GM18508 (cell line): ENCODE measurements around the gene TEC.
"Not testable (repeated sequence)": the region's sequence is repeated elsewhere in the genome, so short reads cannot be mapped to it uniquely, and the experiment has no call there.

ENCODE experiments used
- ATAC-seq: cut with Tn5 transposase; IDR thresholded peaks from one replicate; pipeline ENCODE4 v1.9.1; 2021; ENCODE audit warnings: moderate number of reproducible peaks; ENCODE audit not compliant: insufficient read depth, unreplicated experiment

The TEC gene

GRCh38 chr4:48203819-48204218, 65.8 kb downstream of the TEC start:
- peak; percentile 11 for ATAC-seq

- ATAC-seq = no peak
Observed at GRCh38 chr4:48197643-48198237, 71.9 kb downstream of the TEC start.

GRCh38 chr4:48196758-48197504, 72.7 kb downstream of the TEC start:
- ATAC-seq = peak; percentile 49

- no peak for ATAC-seq
Observed at GRCh38 chr4:48195853-48196252, 73.8 kb downstream of the TEC start.

DNA sequence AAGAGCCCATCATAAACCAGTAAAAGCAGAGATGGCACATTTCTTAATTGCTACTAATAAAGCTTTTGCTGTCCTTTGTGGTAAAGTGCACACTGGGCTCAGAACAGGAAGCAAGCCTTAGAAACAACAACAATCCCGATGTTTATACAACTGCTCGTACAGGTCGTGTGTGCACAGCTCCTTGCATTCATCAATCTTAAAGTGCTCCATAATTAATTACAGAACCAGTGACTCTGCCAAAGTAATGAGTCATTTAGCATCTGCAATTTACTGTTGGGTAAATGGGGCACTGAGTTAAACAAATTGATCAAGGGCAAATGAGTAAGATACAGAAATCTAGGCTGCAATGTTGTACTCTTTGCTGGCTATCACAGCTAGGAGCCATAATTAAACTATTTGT, 74.3 kb downstream of the TEC start:
- no peak for ATAC-seq

- no peak for ATAC-seq
Observed at GRCh38 chr4:48194971-48195370, 74.7 kb downstream of the TEC start.

- ATAC-seq = no peak
Observed at GRCh38 chr4:48193921-48194468, 75.6 kb downstream of the TEC start.

GRCh38 chr4:48193096-48193836, 76.4 kb downstream of the TEC start:
- ATAC-seq = no peak

GRCh38 chr4:48191758-48192157, 77.9 kb downstream of the TEC start:
- ATAC-seq = no peak

DNA sequence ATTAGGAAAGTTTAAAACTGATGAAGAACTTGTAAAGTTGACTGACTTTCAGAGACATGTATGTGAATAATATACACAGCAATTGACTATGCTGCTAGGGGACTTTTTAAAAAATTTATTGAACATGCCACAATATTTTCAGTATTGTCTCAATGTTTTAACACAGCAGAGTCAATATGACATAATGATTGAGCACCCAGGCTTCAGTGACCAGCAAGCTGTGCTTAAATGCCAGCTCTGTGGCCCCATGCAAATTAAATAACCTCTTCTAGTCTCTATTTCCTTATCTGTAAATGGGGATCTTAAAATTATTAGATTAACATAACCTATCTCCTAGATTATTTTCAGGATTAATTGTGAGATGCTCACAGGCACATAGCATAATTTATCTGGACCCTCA, 78.8 kb downstream of the TEC start:
- ATAC-seq = no peak

- ATAC-seq = no peak
Observed at GRCh38 chr4:48189731-48190130, 79.9 kb downstream of the TEC start.

DNA sequence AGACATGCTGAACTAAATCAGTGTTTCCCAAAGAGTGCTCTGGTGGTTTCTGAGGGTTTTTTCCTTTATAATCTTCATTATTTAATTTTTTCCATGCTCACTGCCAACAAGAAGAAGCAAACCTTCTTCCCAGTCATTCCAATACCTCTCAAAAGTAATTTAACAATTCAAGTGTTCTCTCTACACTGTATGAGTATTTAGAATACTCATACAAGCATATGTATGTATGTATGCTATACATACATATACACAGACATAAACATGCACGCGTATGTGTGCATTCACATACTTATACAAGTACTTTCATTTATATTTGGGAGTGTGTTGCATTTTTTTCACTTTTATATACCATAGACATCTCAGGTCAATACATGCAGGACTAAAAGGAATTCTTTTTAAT, 81.2 kb downstream of the TEC start:
- no peak for ATAC-seq

- ATAC-seq = no peak
Observed at GRCh38 chr4:48187813-48188212, 81.8 kb downstream of the TEC start.

GRCh38 chr4:48187066-48187465, 82.6 kb downstream of the TEC start:
- not testable (repeated sequence) for ATAC-seq

GRCh38 chr4:48186394-48186793, 83.2 kb downstream of the TEC start:
- not testable (repeated sequence) for ATAC-seq

GRCh38 chr4:48184882-48185281, 84.8 kb downstream of the TEC start:
- ATAC-seq = no peak

DNA sequence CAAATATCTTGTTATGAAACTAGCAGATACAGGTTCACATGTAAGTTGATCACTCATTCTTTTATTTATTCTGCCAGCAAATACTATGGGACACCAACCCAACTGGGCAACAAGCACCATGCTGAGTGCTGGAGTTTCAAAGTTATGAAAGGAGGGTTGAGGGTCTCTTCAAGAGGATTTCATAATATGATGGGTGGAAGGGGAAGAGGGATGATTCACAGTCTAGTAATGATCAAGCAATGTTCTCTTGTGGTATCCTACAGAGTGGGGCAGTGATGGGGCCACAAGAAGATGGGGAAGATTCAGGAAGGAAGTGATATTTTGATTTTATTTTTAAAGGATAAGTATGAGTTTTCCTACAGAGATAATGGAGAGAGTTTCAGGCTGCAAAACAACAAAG, 89.4 kb downstream of the TEC start:
- no peak for ATAC-seq

GRCh38 chr4:48178931-48179330, 90.7 kb downstream of the TEC start:
- no peak for ATAC-seq

GRCh38 chr4:48175806-48176205, 93.8 kb downstream of the TEC start:
- no peak for ATAC-seq

DNA sequence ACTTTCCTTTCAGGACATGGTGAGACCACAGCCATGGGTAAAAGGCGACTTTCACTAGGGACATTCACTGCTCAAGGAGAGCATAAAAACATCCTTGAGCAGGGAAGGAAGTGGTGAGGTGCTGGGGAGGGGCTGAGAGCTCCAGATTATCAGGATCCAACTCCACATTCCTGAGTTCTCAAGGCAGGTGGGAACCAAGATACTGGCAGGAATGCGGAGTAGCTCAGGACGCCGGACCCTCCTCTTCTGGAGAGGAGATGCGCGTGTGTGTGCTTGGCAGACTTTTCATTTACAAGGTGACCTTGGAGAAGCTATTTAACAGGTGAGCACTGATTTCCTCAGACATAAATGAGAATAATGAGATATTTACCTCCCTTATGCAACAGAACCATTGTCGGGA, 94.3 kb downstream of the TEC start:
- no peak for ATAC-seq
